GM12801 (cell line): ENCODE results near the gene AP1M1.

Experiments used
- CTCF ChIP-seq: IDR thresholded peaks from one replicate; pipeline ENCODE4 v1.5.1; 2011; ENCODE audit warnings: control low read depth; ENCODE audit not compliant: insufficient read length; ENCODE audit errors: extremely low read depth

AP1M1 gene

GRCh38 chr19:16274447-16274846 is 76.7 kb downstream of the AP1M1 start:
- TF ChIP-seq CTCF = no peak

GRCh38 chr19:16280306-16280705 is 82.6 kb downstream of the AP1M1 start:
- TF ChIP-seq CTCF = no peak

GRCh38 chr19:16281743-16282142 is 84.0 kb downstream of the AP1M1 start:
- TF ChIP-seq CTCF = no peak

- no peak for TF ChIP-seq CTCF
These were observed 85.7 kb downstream of the AP1M1 start for GRCh38 chr19:16283210-16284061.

GRCh38 chr19:16284505-16284904 is 86.8 kb downstream of the AP1M1 start:
- TF ChIP-seq CTCF = no peak

- TF ChIP-seq CTCF = no peak
These were observed 88.2 kb downstream of the AP1M1 start for GRCh38 chr19:16285769-16286498.

GRCh38 chr19:16288544-16288943 is 90.8 kb downstream of the AP1M1 start:
- TF ChIP-seq CTCF = no peak
